ENCODE results near the gene KLHL29.

KLHL29 gene

DNA sequence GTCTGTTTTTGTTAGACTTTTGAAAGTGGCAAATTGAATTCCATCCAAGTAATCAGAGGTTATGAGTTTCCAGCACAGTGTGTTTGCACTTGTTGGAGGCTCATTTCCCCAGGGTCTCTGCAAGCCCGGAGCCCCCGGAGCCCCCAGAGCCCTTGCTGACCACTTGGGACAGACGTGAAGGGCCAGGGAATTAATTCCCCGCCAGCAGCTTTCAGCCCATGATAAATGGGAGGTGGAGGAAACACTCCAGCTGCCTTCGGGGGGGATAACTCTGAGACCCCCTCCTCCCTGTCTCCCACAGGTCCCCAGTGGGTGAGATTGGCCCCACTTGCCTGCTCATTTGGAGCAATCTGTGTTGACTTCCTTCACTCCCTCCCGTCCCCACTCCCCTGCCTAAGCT is 79.2 kb downstream of the KLHL29 start:
- no peak for TF ChIP-seq GABPA (IDR thresholded peaks at IDR 0.05; ENCODE audit: low read depth)
- TF ChIP-seq SPI1 (IDR thresholded peaks at IDR 0.05; ENCODE audit: borderline replicate concordance, low read depth): no peak
- no peak for TF ChIP-seq POLR2AphosphoS5 (IDR thresholded peaks at IDR 0.05; ENCODE audit: low read depth)
- no peak for TF ChIP-seq REST (IDR thresholded peaks at IDR 0.05; ENCODE audit: insufficient replicate concordance, low read depth)
- TF ChIP-seq, protein P1, sequence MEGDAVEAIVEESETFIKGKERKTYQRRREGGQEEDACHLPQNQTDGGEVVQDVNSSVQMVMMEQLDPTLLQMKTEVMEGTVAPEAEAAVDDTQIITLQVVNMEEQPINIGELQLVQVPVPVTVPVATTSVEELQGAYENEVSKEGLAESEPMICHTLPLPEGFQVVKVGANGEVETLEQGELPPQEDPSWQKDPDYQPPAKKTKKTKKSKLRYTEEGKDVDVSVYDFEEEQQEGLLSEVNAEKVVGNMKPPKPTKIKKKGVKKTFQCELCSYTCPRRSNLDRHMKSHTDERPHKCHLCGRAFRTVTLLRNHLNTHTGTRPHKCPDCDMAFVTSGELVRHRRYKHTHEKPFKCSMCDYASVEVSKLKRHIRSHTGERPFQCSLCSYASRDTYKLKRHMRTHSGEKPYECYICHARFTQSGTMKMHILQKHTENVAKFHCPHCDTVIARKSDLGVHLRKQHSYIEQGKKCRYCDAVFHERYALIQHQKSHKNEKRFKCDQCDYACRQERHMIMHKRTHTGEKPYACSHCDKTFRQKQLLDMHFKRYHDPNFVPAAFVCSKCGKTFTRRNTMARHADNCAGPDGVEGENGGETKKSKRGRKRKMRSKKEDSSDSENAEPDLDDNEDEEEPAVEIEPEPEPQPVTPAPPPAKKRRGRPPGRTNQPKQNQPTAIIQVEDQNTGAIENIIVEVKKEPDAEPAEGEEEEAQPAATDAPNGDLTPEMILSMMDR (IDR thresholded peaks at IDR 0.05; ENCODE audit: insufficient read depth, low read length): no peak
- no peak for DNase-seq (ENCODE audit: low read depth in 1 of 2, low spot score in 1 of 2)
- Histone ChIP-seq H3K27ac (replicated peaks) (no peak overlapping the region), H3K27me3 (ENCODE audit: insufficient read depth, poor library complexity, severe bottlenecking) (peaks cover 4% of the 10 kb centered on the region), H3K4me3 (replicated peaks; ENCODE audit: insufficient read depth, low read length) (no peak overlapping the region)

DNA sequence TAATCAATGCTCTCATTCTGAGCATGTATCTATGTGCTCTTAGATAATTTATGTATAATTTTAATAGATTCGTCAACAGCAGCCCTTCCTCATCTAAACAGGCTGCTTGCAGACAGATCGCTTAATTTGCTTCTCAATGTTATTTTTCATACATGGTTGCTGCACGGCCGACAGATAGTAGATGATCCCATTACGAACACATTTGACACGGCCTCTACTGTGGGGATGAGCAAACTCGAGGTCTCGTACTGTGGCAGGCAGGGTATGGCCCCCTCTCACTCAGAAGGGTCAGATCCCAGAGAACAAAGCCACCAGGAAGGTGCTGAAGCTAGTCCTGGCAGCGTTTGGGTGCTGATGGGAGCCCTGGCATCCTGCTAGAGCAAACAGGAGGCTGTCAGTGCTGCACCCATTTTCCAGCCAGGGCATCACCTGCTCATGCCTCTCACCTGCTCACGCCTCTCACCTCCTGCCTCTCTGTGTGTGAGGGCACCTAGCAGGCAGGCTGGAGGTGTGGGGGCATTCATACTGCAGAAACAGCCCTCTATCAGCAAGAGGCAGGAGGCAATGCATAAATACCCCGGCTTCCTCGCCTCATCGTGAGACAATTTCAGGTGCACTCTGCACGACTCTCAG is 80.0 kb downstream of the KLHL29 start:
- H3K27ac ChIP-seq (replicated peaks): no peak overlapping the region
- no peak overlapping the region for H3K4me3 ChIP-seq (replicated peaks; ENCODE audit: insufficient read depth, low read length)
- TF ChIP-seq POLR2AphosphoS5 (IDR thresholded peaks at IDR 0.05; ENCODE audit: low read depth) (no peak), REST (IDR thresholded peaks at IDR 0.05; ENCODE audit: insufficient replicate concordance, low read depth) (no peak), GABPA (IDR thresholded peaks at IDR 0.05; ENCODE audit: low read depth) (no peak), SPI1 (IDR thresholded peaks at IDR 0.05; ENCODE audit: borderline replicate concordance, low read depth) (no peak)
- TF ChIP-seq, protein P1 (IDR thresholded peaks at IDR 0.05; ENCODE audit: insufficient read depth, low read length): no peak
- DNase-seq (ENCODE audit: low read depth in 1 of 2, low spot score in 1 of 2): no peak
- H3K27me3 ChIP-seq (ENCODE audit: insufficient read depth, poor library complexity, severe bottlenecking): peaks cover 4% of the 10 kb centered on the region

DNA sequence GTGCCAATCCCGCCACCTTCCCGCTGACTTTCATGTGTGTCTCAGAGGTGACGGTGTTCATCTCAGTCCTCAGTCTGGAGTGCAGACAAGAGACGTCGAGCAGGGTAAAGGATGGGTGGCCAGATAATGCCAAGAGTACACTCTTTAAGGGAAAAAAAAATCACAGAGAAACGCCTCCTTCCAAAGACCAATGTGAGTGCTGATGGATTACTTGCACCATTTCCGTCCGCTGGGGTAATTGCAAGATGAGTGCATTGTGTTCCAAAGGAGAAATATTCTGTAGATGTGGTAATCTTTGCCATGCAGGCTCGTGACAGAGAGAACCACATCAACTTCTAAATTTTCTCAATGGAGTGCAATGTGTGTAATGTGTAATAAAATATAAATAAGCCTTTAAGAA is 81.0 kb downstream of the KLHL29 start:
- H3K4me3 ChIP-seq (replicated peaks; ENCODE audit: insufficient read depth, low read length): no peak overlapping the region
- H3K27ac ChIP-seq (replicated peaks): peak overlapping the region; percentile 28; the same call in 1 of the 2 replicates
- TF ChIP-seq REST (IDR thresholded peaks at IDR 0.05; ENCODE audit: insufficient replicate concordance, low read depth) (no peak), GABPA (IDR thresholded peaks at IDR 0.05; ENCODE audit: low read depth) (no peak), POLR2AphosphoS5 (IDR thresholded peaks at IDR 0.05; ENCODE audit: low read depth) (no peak), SPI1 (IDR thresholded peaks at IDR 0.05; ENCODE audit: borderline replicate concordance, low read depth) (no peak)
- TF ChIP-seq, protein P1 (IDR thresholded peaks at IDR 0.05; ENCODE audit: insufficient read depth, low read length): no peak
- peak in 1 of 2 experiments; percentile 65 for DNase-seq (ENCODE audit: low read depth in 1 of 2, low spot score in 1 of 2)
- peaks cover 4% of the 10 kb centered on the region for H3K27me3 ChIP-seq (ENCODE audit: insufficient read depth, poor library complexity, severe bottlenecking)

All from HL-60 (cell line).